Mucosa of stomach (tissue), 1 donor: ENCODE results near the gene CERS6.
"Not testable (repeated sequence)": the region's sequence is repeated elsewhere in the genome, so short reads cannot be mapped to it uniquely, and the experiment has no call there.

Experiments
- H3K27me3 ChIP-seq: one replicate; pipeline ENCODE4 v1.7.0; 2013; ENCODE audit warnings: mild to moderate bottlenecking, low read length; ENCODE audit not compliant: control insufficient read depth, insufficient read depth
- H3K36me3 ChIP-seq: one replicate; pipeline ENCODE4 v1.7.0; 2013; ENCODE audit warnings: low read length; ENCODE audit not compliant: control insufficient read depth, insufficient read depth
- H3K4me1 ChIP-seq: one replicate; pipeline ENCODE4 v1.7.0; 2013; ENCODE audit warnings: mild to moderate bottlenecking, low read length; ENCODE audit not compliant: control insufficient read depth, insufficient read depth
- H3K4me3 ChIP-seq: one replicate; pipeline ENCODE4 v1.7.0; 2013; ENCODE audit warnings: low read length
- H3K9ac ChIP-seq: one replicate; pipeline ENCODE4 v1.7.0; 2013; ENCODE audit warnings: mild to moderate bottlenecking, low read length, moderate library complexity
- H3K9me3 ChIP-seq: one replicate; pipeline ENCODE4 v1.7.0; 2013; ENCODE audit warnings: mild to moderate bottlenecking, low read length, moderate library complexity; ENCODE audit not compliant: control insufficient read depth
- donor health status: Pancreatic carcinoma.

Gene CERS6

GRCh38 chr2:168663993-168664392, 207.9 kb downstream of the CERS6 start:
- no peaks in the 10 kb centered on the region for H3K27me3 ChIP-seq
- H3K9me3 ChIP-seq = no peaks in the 10 kb centered on the region
- H3K36me3 ChIP-seq = no peaks in the 10 kb centered on the region
- H3K4me1 ChIP-seq = peaks cover 15% of the 10 kb centered on the region
- no peak overlapping the region for H3K4me3 ChIP-seq
- no peak overlapping the region for H3K9ac ChIP-seq

DNA sequence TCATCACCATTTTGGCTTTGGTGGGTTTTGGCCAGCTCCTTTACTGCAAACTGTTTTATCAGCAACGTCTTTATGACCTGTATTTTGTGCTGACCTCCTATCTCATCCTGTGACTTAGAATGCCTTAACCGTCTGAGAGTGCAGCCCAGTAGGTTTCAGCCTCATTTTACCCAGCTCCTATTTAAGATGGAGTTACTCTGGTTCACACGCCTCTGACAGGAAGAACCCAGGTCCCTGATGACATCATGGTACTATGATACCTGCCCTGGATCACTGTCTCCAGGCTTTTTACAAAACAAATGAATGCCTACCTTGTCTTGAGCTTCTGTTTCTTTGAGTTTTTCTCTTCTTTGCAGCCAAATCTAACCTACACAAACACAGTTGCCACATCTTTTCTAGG, 208.6 kb downstream of the CERS6 start:
- H3K4me3 ChIP-seq, H3K9me3 ChIP-seq, H3K36me3 ChIP-seq, H3K9ac ChIP-seq, H3K27me3 ChIP-seq: not testable (repeated sequence)
- H3K4me1 ChIP-seq = peaks cover 15% of the 10 kb centered on the region

DNA sequence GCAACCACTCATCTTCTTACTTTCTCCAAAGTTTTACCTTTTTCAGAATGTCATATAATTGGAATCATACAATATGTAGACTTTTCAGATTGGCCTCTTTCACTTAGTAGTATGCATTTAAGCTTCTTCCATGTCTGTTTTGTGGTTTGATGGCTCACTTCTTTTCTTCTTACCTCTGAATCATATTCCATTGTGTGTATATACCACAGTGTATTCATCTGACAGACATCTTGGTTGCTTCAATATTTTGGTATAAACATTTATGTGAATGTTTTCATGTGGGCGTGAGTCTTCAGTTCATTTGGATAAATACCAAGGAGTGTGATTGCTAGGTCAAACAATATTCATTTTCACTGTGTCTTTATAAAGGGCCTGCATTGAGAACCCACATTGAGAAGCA, 210.3 kb downstream of the CERS6 start:
- H3K4me3 ChIP-seq = no peak overlapping the region

GRCh38 chr2:168667156-168667555, 211.1 kb downstream of the CERS6 start:
- H3K9me3 ChIP-seq = no peaks in the 10 kb centered on the region
- H3K4me1 ChIP-seq = peaks cover 15% of the 10 kb centered on the region
- no peaks in the 10 kb centered on the region for H3K27me3 ChIP-seq
- no peak overlapping the region for H3K4me3 ChIP-seq
- no peak overlapping the region for H3K9ac ChIP-seq
- H3K36me3 ChIP-seq = no peaks in the 10 kb centered on the region

More for the DNA sequence above, 210.3 kb downstream of the CERS6 start:
- no peaks in the 10 kb centered on the region for H3K36me3 ChIP-seq
- H3K27me3 ChIP-seq = no peaks in the 10 kb centered on the region
- H3K4me1 ChIP-seq = peaks cover 15% of the 10 kb centered on the region
- no peaks in the 10 kb centered on the region for H3K9me3 ChIP-seq
- H3K9ac ChIP-seq = no peak overlapping the region

- no peaks in the 10 kb centered on the region for H3K9me3 ChIP-seq
- H3K4me1 ChIP-seq = peaks cover 15% of the 10 kb centered on the region
- no peaks in the 10 kb centered on the region for H3K27me3 ChIP-seq
- no peak overlapping the region for H3K4me3 ChIP-seq
- H3K9ac ChIP-seq = no peak overlapping the region
- H3K36me3 ChIP-seq = no peaks in the 10 kb centered on the region
Measured at GRCh38 chr2:168669151-168669550, 213.1 kb downstream of the CERS6 start.

DNA sequence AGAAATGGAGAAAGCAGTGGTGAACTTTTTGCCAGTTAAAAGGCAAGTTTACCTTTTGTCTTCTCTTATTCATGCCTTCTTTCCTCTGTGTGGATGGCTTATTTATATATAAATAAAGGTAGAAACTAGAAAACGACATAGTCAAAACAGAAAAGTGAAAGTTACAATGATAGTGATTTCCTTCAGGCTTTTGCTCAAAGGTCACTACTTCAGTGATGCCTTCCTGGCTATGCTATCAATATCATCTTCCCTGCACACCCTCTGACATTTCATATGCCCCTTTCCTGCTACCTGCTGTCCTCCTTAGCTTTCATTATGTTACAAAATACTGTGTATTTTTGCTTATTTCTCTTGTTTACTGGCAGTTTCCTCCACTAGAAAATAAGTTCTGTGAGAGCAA, 214.4 kb downstream of the CERS6 start:
- Histone ChIP-seq H3K27me3 (no peaks in the 10 kb centered on the region), H3K4me1 (peaks cover 15% of the 10 kb centered on the region), H3K36me3 (no peaks in the 10 kb centered on the region), H3K4me3 (no peak overlapping the region), H3K9ac (no peak overlapping the region), H3K9me3 (no peaks in the 10 kb centered on the region)

GRCh38 chr2:168671932-168672331, 215.9 kb downstream of the CERS6 start:
- H3K4me3 ChIP-seq = no peak overlapping the region
- no peaks in the 10 kb centered on the region for H3K9me3 ChIP-seq
- H3K4me1 ChIP-seq = peaks cover 8% of the 10 kb centered on the region
- H3K9ac ChIP-seq = no peak overlapping the region
- H3K27me3 ChIP-seq = no peaks in the 10 kb centered on the region
- H3K36me3 ChIP-seq = no peaks in the 10 kb centered on the region

GRCh38 chr2:168673265-168674189, 217.5 kb downstream of the CERS6 start:
- H3K36me3 ChIP-seq = no peaks in the 10 kb centered on the region
- H3K4me3 ChIP-seq = no peak overlapping the region
- no peak overlapping the region for H3K9ac ChIP-seq
- no peaks in the 10 kb centered on the region for H3K4me1 ChIP-seq
- H3K9me3 ChIP-seq = no peaks in the 10 kb centered on the region
- H3K27me3 ChIP-seq = no peaks in the 10 kb centered on the region

GRCh38 chr2:168678153-168678853, 222.2 kb downstream of the CERS6 start:
- H3K4me1 ChIP-seq = peaks cover 9% of the 10 kb centered on the region
- H3K27me3 ChIP-seq = no peaks in the 10 kb centered on the region
- H3K4me3 ChIP-seq = no peak overlapping the region
- H3K9ac ChIP-seq = no peak overlapping the region
- H3K36me3 ChIP-seq = no peaks in the 10 kb centered on the region
- H3K9me3 ChIP-seq = no peaks in the 10 kb centered on the region

DNA sequence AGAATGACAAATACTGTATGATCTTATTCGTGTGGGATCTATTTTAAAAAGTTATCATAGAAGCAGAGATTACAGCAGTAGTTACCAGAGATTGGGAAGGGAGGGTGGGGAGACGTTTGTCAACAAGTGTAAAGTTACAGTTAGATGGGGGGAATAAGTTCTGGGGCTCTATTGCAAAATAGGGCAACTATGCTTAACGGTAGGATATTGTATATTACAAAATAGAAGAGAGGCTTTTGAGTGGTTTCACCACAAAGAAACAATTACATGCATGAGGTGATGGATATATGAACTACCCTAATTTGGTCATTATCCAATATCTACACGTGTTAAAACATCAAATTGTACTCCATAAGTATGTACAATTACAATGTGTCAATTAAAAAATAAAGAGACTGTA, 223.0 kb downstream of the CERS6 start:
- peaks cover 9% of the 10 kb centered on the region for H3K4me1 ChIP-seq
- H3K4me3 ChIP-seq = no peak overlapping the region
- H3K27me3 ChIP-seq = no peaks in the 10 kb centered on the region
- no peaks in the 10 kb centered on the region for H3K9me3 ChIP-seq
- no peaks in the 10 kb centered on the region for H3K36me3 ChIP-seq
- no peak overlapping the region for H3K9ac ChIP-seq

GRCh38 chr2:168679741-168680310, 223.8 kb downstream of the CERS6 start:
- no peaks in the 10 kb centered on the region for H3K27me3 ChIP-seq
- no peaks in the 10 kb centered on the region for H3K36me3 ChIP-seq
- H3K9ac ChIP-seq = no peak overlapping the region
- peaks cover 9% of the 10 kb centered on the region for H3K4me1 ChIP-seq
- H3K9me3 ChIP-seq = no peaks in the 10 kb centered on the region
- H3K4me3 ChIP-seq = no peak overlapping the region

DNA sequence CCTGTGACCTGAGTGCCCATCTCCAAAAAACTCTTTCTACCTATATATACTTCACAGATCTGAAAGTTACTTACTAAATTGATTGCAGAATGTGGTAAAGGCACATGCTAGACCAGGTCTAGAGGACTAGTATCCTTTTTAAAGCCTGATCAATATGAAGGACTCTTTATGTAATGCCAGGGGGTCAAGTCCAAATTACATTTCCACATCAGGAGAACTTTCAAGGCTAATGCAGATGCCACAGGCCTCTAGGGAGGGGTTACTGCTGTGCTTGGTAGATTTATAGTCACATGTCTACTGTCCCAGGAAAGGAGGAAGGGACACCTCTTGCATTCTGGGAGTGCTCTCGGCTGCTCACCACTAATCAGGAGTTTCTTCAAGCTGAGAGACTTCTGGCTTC, 227.9 kb downstream of the CERS6 start:
- Histone ChIP-seq H3K27me3 (no peaks in the 10 kb centered on the region), H3K4me3 (no peak overlapping the region), H3K9me3 (no peaks in the 10 kb centered on the region), H3K9ac (no peak overlapping the region), H3K36me3 (no peaks in the 10 kb centered on the region), H3K4me1 (peaks cover 9% of the 10 kb centered on the region)
